Suprapubic skin (tissue), 4 donors: Measurements from ENCODE around the gene DISC1.

ENCODE experiments used
- POLR2A ChIP-seq, 2 donors: fragments of 450-650 bp; IDR thresholded peaks; one replicate each; pipeline ENCODE4 v1.6.1; 2017; ENCODE audit warnings: antibody characterized with exemption in 2 of 2, mild to moderate bottlenecking in 2 of 2, moderate library complexity in 2 of 2
- POLR2AphosphoS5 ChIP-seq, 3 donors: sonication (generic); formaldehyde crosslinking; IDR thresholded peaks; one replicate each; pipeline ENCODE4 v1.6.1; 2017; ENCODE audit warnings: antibody characterized with exemption in 3 of 3

- TF ChIP-seq POLR2AphosphoS5 (IDR thresholded peaks at IDR 0.05): no peak
- TF ChIP-seq POLR2A (IDR thresholded peaks at IDR 0.05): no peak
Measured at GRCh38 chr1:231714440-231714839, 87.8 kb downstream of the DISC1 start.
